Measurements from ENCODE around the gene MPP3. TPM values are rescaled to one million over a fixed set of nuclear protein-coding genes. Genes with fewer than 3 reads are reported as not detected.

MPP3 gene
- total RNA-seq, 1 experiment from 2014 or later, result 11.3 TPM

- H3K9me3 Mint-ChIP-seq, result no peaks in the 10 kb centered on the region
- POLR2A ChIA-PET, result no interaction called here
- H3K4me1 Mint-ChIP-seq, result peaks cover 16% of the 10 kb centered on the region
- no peak overlapping the region for H3K4me3 Mint-ChIP-seq
- no peaks in the 10 kb centered on the region for H3K36me3 Mint-ChIP-seq
- no peak for DNase-seq (ENCODE audit: low spot score)
- no peak overlapping the region for H3K27ac Mint-ChIP-seq
- CTCF ChIA-PET, result no interaction called here
- no peak for ATAC-seq
- TF ChIP-seq NFYB (CRISPR knock-in tag; conservative IDR thresholded peaks at IDR 0.05; ENCODE audit: low read depth) (no peak), ESRRA (CRISPR knock-in tag; IDR thresholded peaks at IDR 0.05; ENCODE audit: borderline replicate concordance) (no peak), ETV6 (CRISPR knock-in tag; IDR thresholded peaks at IDR 0.05) (no peak), ZBTB21 (CRISPR knock-in tag; IDR thresholded peaks at IDR 0.05; ENCODE audit: borderline replicate concordance) (no peak), NR2C2 (CRISPR knock-in tag; IDR thresholded peaks at IDR 0.05) (no peak), NR3C1 (CRISPR knock-in tag; conservative IDR thresholded peaks at IDR 0.05; ENCODE audit: low read depth) (no peak), TEAD1 (CRISPR knock-in tag; IDR thresholded peaks at IDR 0.05) (no peak), ZNF138 (CRISPR knock-in tag; conservative IDR thresholded peaks at IDR 0.05) (no peak), JAZF1 (CRISPR knock-in tag; IDR thresholded peaks at IDR 0.05) (no peak), HMGXB4 (CRISPR knock-in tag; IDR thresholded peaks at IDR 0.05) (no peak), SMAD3 (CRISPR knock-in tag; IDR thresholded peaks at IDR 0.05; ENCODE audit: borderline replicate concordance) (no peak), ZNF423 (CRISPR knock-in tag; IDR thresholded peaks at IDR 0.05) (no peak), TEAD4 (CRISPR knock-in tag; IDR thresholded peaks at IDR 0.05) (no peak), E2F1 (CRISPR knock-in tag; IDR thresholded peaks at IDR 0.05) (no peak), NR1H2 (CRISPR knock-in tag; IDR thresholded peaks at IDR 0.05) (no peak)
- no peaks in the 10 kb centered on the region; the same call in 1 of the 2 replicates for H3K27me3 Mint-ChIP-seq (ENCODE audit: low read depth)
Measured at GRCh38 chr17:43874293-43874692, 41.3 kb upstream of the MPP3 start.

- Mint-ChIP-seq H3K27me3 (ENCODE audit: low read depth) (no peaks in the 10 kb centered on the region; the same call in 1 of the 2 replicates), H3K4me3 (no peak overlapping the region), H3K4me1 (peaks cover 11% of the 10 kb centered on the region), H3K9me3 (no peaks in the 10 kb centered on the region), H3K36me3 (no peaks in the 10 kb centered on the region), H3K27ac (no peak overlapping the region)
- no peak for TF ChIP-seq ETV6 (CRISPR knock-in tag; IDR thresholded peaks at IDR 0.05)
- no peak for ATAC-seq
- POLR2A ChIA-PET, result no interaction called here
- no peak for DNase-seq (ENCODE audit: low spot score)
- CTCF ChIA-PET, result no interaction called here
Measured at GRCh38 chr17:43873815-43874214, 40.9 kb upstream of the MPP3 start.

GRCh38 chr17:43873091-43873490, 40.1 kb upstream of the MPP3 start:
- Mint-ChIP-seq H3K9me3 (no peaks in the 10 kb centered on the region), H3K4me3 (peak overlapping the region; percentile 3; the same call in 1 of the 2 replicates), H3K27ac (no peak overlapping the region), H3K27me3 (ENCODE audit: low read depth) (peaks cover 4% of the 10 kb centered on the region; the same call in 1 of the 2 replicates), H3K36me3 (no peaks in the 10 kb centered on the region), H3K4me1 (peaks cover 9% of the 10 kb centered on the region)
- ATAC-seq (0 out of 2 replicates have a peak, but pooled peaks have one; percentile 26), DNase-seq (ENCODE audit: low spot score) (no peak)
- TF ChIP-seq ZNF423 (CRISPR knock-in tag; IDR thresholded peaks at IDR 0.05) (no peak), ATF6 (CRISPR knock-in tag; IDR thresholded peaks at IDR 0.05) (no peak), NR3C1 (CRISPR knock-in tag; conservative IDR thresholded peaks at IDR 0.05; ENCODE audit: low read depth) (no peak), PRDM15 (CRISPR knock-in tag; IDR thresholded peaks at IDR 0.05) (no peak), HMGA2 (CRISPR knock-in tag; IDR thresholded peaks at IDR 0.05) (no peak), FOXJ3 (CRISPR knock-in tag; IDR thresholded peaks at IDR 0.05; ENCODE audit: borderline replicate concordance) (no peak), ZNF138 (CRISPR knock-in tag; conservative IDR thresholded peaks at IDR 0.05) (no peak), OVOL2 (CRISPR knock-in tag; IDR thresholded peaks at IDR 0.05; ENCODE audit: borderline replicate concordance) (no peak), CBFB (CRISPR knock-in tag; IDR thresholded peaks at IDR 0.05; ENCODE audit: low read depth) (no peak), NR2C2 (CRISPR knock-in tag; IDR thresholded peaks at IDR 0.05) (no peak), GABPB1 (CRISPR knock-in tag; IDR thresholded peaks at IDR 0.05) (no peak), MAX (CRISPR knock-in tag; IDR thresholded peaks at IDR 0.05) (no peak), GTF2I (CRISPR knock-in tag; conservative IDR thresholded peaks at IDR 0.05) (no peak)
- POLR2A ChIA-PET, result no interaction called here
- CTCF ChIA-PET, result no interaction called here
